Endothelial cell of umbilical vein (primary cell): ENCODE results near the gene TRMT10B. TPM values are rescaled to one million over a fixed set of nuclear protein-coding genes. Genes with fewer than 3 reads are reported as not detected.

Experiments used
- BruUV-seq: library from RNA; stranded (reverse); fragments of 400-500 nt; replicated peaks from 2 replicates; lab custom pipeline; 2021; lab: Mats Ljungman, UMichigan
- CTCF ChIA-PET: fragments of 300-600, 350-600 bp; sonication (Branson Sonifier 250); formaldehyde crosslinking; loops from one replicate; lab custom pipeline; 2021; ENCODE audit warnings: antibody characterized with exemption, inconsistent platforms; lab: Charles Lee
- POLR2A ChIA-PET: fragments of 300-600, 350-600 bp; sonication (Branson Sonifier 250); formaldehyde crosslinking; loops from one replicate; lab custom pipeline; 2021; ENCODE audit warnings: antibody characterized with exemption, inconsistent platforms; lab: Charles Lee
- DNase-seq: peaks from one replicate; pipeline ENCODE4 v3.0.0-alpha.2; 2011; ENCODE audit warnings: low read depth, low spot score
- FAIRE-seq: peaks from 2 replicates; lab custom pipeline; 2011; peaks lifted over from hg19 to GRCh38; lab: Jason Lieb, UNC
- H2AFZ ChIP-seq: 2 replicates; pipeline ENCODE4 v1.6.0; 2012; ENCODE audit warnings: low read depth, low read length, control low read depth, inconsistent platforms
- H3K27ac ChIP-seq: 2 replicates; pipeline ENCODE4 v1.5.1; 2011; ENCODE audit warnings: low read depth, mild to moderate bottlenecking, control low read depth, low read length, moderate library complexity; ENCODE audit not compliant: insufficient read depth
- H3K27me3 ChIP-seq, 2 experiments: 2 replicates each; pipeline versions ENCODE4 v1.6.0 to v1.6.1; 2011; ENCODE audit warnings: low read length in 2 of 2, mixed read lengths in 1 of 2; ENCODE audit not compliant: control insufficient read depth in 2 of 2, insufficient read depth in 2 of 2
- H3K36me3 ChIP-seq, 2 experiments: 2 replicates in 1 of 2; 3 replicates in 1 of 2; pipeline ENCODE4 v1.5.1; 2011; ENCODE audit warnings: low read length in 2 of 2, mild to moderate bottlenecking in 1 of 2, moderate library complexity in 1 of 2; ENCODE audit not compliant: control insufficient read depth in 2 of 2, insufficient read depth in 2 of 2; ENCODE audit errors: extremely low read depth in 1 of 2
- H3K4me1 ChIP-seq: 3 replicates; pipeline ENCODE4 v1.5.1; 2011; ENCODE audit warnings: mild to moderate bottlenecking, low read length; ENCODE audit not compliant: control insufficient read depth, insufficient read depth; ENCODE audit errors: extremely low read depth
- H3K4me2 ChIP-seq: 2 replicates; pipeline ENCODE4 v1.6.1; 2011; ENCODE audit warnings: low read length, control low read depth, mixed read lengths; ENCODE audit not compliant: insufficient read depth
- H3K4me3 ChIP-seq, 3 experiments: fragments of 200-600 bp in 1 of 3; sonication (generic), shearing (Covaris generic) in 1 of 3; replicated peaks in 1 of 3; 2 replicates each; pipeline ENCODE4 v1.5.1; 2011 to 2016; ENCODE audit warnings: control low read depth in 3 of 3, low read length in 3 of 3, mild to moderate bottlenecking in 2 of 3, inconsistent platforms in 1 of 3, low read depth in 1 of 3, moderate library complexity in 1 of 3; ENCODE audit not compliant: insufficient read depth in 1 of 3
- H3K79me2 ChIP-seq: 2 replicates; pipeline ENCODE4 v1.6.0; 2012; ENCODE audit warnings: low read length, inconsistent platforms; ENCODE audit not compliant: control insufficient read depth, insufficient read depth
- H3K9ac ChIP-seq: replicated peaks from 2 replicates; pipeline ENCODE3; 2011; ENCODE audit warnings: low read length, control low read depth; ENCODE audit not compliant: insufficient read depth; ENCODE audit errors: extremely low read depth
- H3K9me1 ChIP-seq: replicated peaks from 3 replicates; pipeline ENCODE4 v1.6.0; 2011; ENCODE audit warnings: mild to moderate bottlenecking, low read length; ENCODE audit not compliant: control insufficient read depth, insufficient read depth; ENCODE audit errors: extremely low read depth
- H3K9me3 ChIP-seq: replicated peaks from 2 replicates; pipeline ENCODE4 v1.5.1; 2012; ENCODE audit warnings: low read length, inconsistent platforms; ENCODE audit not compliant: control insufficient read depth, insufficient read depth
- H4K20me1 ChIP-seq: replicated peaks from 2 replicates; pipeline ENCODE3; 2011; ENCODE audit warnings: mild to moderate bottlenecking, low read length; ENCODE audit not compliant: control insufficient read depth, insufficient read depth; ENCODE audit errors: extremely low read depth
- CTCF ChIP-seq, 2 donors: IDR thresholded peaks; 1 replicate in 1 of 2; 2 replicates in 1 of 2; pipeline ENCODE4 v1.5.1; 2011; ENCODE audit warnings: low read length in 2 of 2, mild to moderate bottlenecking in 2 of 2, moderate library complexity in 2 of 2, control low read depth in 1 of 2, inconsistent platforms in 1 of 2, low read depth in 1 of 2; ENCODE audit not compliant: insufficient read depth in 1 of 2; ENCODE audit errors: extremely low read depth in 1 of 2
- EZH2 ChIP-seq: IDR thresholded peaks from 2 replicates; pipeline ENCODE4 v1.6.1; 2012; ENCODE audit warnings: borderline replicate concordance, low read depth, mild to moderate bottlenecking, moderate library complexity, low read length, inconsistent platforms; ENCODE audit not compliant: severe bottlenecking
- FOS ChIP-seq: IDR thresholded peaks from 2 replicates; pipeline ENCODE4 v1.6.1; 2011; ENCODE audit warnings: mild to moderate bottlenecking, low read length, moderate library complexity, borderline replicate concordance; ENCODE audit not compliant: insufficient read depth
- GATA2 ChIP-seq: IDR thresholded peaks from 2 replicates; pipeline ENCODE4 v1.7.0; 2011; ENCODE audit warnings: low read depth, mild to moderate bottlenecking, moderate library complexity, mixed read lengths, low read length; ENCODE audit not compliant: insufficient read length, insufficient read depth
- JUN ChIP-seq: IDR thresholded peaks from 2 replicates; pipeline ENCODE4 v1.6.1; 2011; ENCODE audit warnings: borderline replicate concordance, low read depth; ENCODE audit not compliant: insufficient read length, insufficient read depth
- MAX ChIP-seq: IDR thresholded peaks from 2 replicates; pipeline ENCODE4 v1.6.1; 2011; ENCODE audit not compliant: insufficient read depth, insufficient read length
- MYC ChIP-seq: IDR thresholded peaks from one replicate; pipeline ENCODE4 v1.6.1; 2011; ENCODE audit warnings: mild to moderate bottlenecking, low read depth, low read length
- POLR2A ChIP-seq: IDR thresholded peaks from 2 replicates; pipeline ENCODE4 v1.6.1; 2012; ENCODE audit warnings: low read depth, mild to moderate bottlenecking, control low read depth, low read length
- POLR2AphosphoS5 ChIP-seq: IDR thresholded peaks from 2 replicates; pipeline ENCODE4 v1.6.1; 2012; ENCODE audit warnings: low read depth, mild to moderate bottlenecking, control low read depth, low read length, moderate library complexity; ENCODE audit not compliant: insufficient read depth
- dilution Hi-C: fragments of 300-500 bp; cut with MboI; formaldehyde crosslinking; loops from one replicate; pipeline ENCODE4 v1.15.0; 2019; ENCODE audit warnings: low sequenced_read_pairs; ENCODE audit not compliant: extremely low pct_ligation_motif_present
- intact Hi-C: fragments of 100-400 bp; cut with micrococcal nuclease; formaldehyde crosslinking; loops from one replicate; pipeline ENCODE4 v1.10.0; 2022
- polyA plus RNA-seq, 4 experiments: library from polyadenylated mRNA; depleted of rRNA in 3 of 4; stranded (reverse) in 3 of 4; unstranded in 1 of 4; fragments of >200 nt; gene quantifications; 2 replicates each; pipeline versions ENCODE4 v1.2.1 to v1.2.3, GENCODE V29; 2011 to 2012; ENCODE audit warnings: missing spikeins in 1 of 4
- total RNA-seq: library from RNA; stranded (reverse); gene quantifications from 2 replicates; pipeline ENCODE4 v1.2.3, GENCODE V29; 2021

TRMT10B gene
- total and polyA plus RNA-seq, 2 donors (not counting 3 experiments of a cell fraction or from before 2014, with no cell fraction given), result 3.0 to 7.0 TPM

GRCh38 chr9:37730839-37731238, 22.8 kb upstream of the TRMT10B start:
- Histone ChIP-seq H3K27me3 (peaks cover 14 to 21% of the 10 kb centered on the region in 2 experiments), H3K9ac (no peak overlapping the region), H3K9me1 (no peaks in the 10 kb centered on the region), H2AFZ (no peak overlapping the region), H3K4me3 (no peak overlapping the region), H4K20me1 (no peaks in the 10 kb centered on the region), H3K27ac (no peak overlapping the region), H3K79me2 (no peaks in the 10 kb centered on the region), H3K4me1 (no peaks in the 10 kb centered on the region), H3K36me3 (no peaks in the 10 kb centered on the region), H3K9me3 (no peaks in the 10 kb centered on the region), H3K4me2 (no peak overlapping the region)
- no peak for FAIRE-seq
- intact Hi-C loops, result no loop called here
- dilution Hi-C loops, result no loop called here
- no TSS peak for BruUV-seq
- ChIA-PET POLR2A (no interaction called here), CTCF (no interaction called here)
- no peak for TF ChIP-seq FOS
- no peak for TF ChIP-seq MYC
- TF ChIP-seq EZH2, result no peak
- no peak for TF ChIP-seq GATA2
- DNase-seq, result no peak

GRCh38 chr9:37732086-37732741, 21.4 kb upstream of the TRMT10B start:
- DNase-seq (no peak), FAIRE-seq (no peak)
- POLR2A ChIA-PET, result no interaction called here
- Histone ChIP-seq H4K20me1 (no peaks in the 10 kb centered on the region), H3K9me1 (no peaks in the 10 kb centered on the region), H3K79me2 (no peaks in the 10 kb centered on the region), H3K9ac (no peak overlapping the region), H3K4me1 (no peaks in the 10 kb centered on the region), H3K9me3 (no peaks in the 10 kb centered on the region), H3K4me3 (no peak overlapping the region), H3K27ac (no peak overlapping the region), H3K27me3 (peaks cover 14 to 20% of the 10 kb centered on the region in 2 experiments), H2AFZ (no peak overlapping the region), H3K36me3 (no peaks in the 10 kb centered on the region), H3K4me2 (no peak overlapping the region)
- TF ChIP-seq JUN (no peak), MYC (no peak), MAX (no peak), POLR2AphosphoS5 (no peak), CTCF (IDR thresholded peaks at IDR 0.05; ENCODE audit: extremely low read depth in 1 of 2, insufficient read depth in 1 of 2, low read depth in 1 of 2, low read length in 2 of 2) (no peak), EZH2 (no peak), FOS (no peak), GATA2 (no peak), POLR2A (no peak)
- intact Hi-C loops (no loop called here), dilution Hi-C loops (no loop called here)
- CTCF ChIA-PET, result interaction anchor here (1.5 kb wide), 1 partner anchor 532 kb away, joined by 3 read pairs; no protein-coding TSS in a partner anchor
- BruUV-seq, result no TSS peak
